ENCODE measurements around the gene APBB1IP.

The APBB1IP gene

GRCh38 chr10:26486304-26486703, 48.2 kb downstream of the APBB1IP start:
- no peak overlapping the region for H3K4me3 ChIP-seq (ENCODE audit: insufficient read depth, low read length, poor library complexity, severe bottlenecking)

GRCh38 chr10:26486990-26487850, 49.1 kb downstream of the APBB1IP start:
- no peak for TF ChIP-seq CTCF (IDR thresholded peaks at IDR 0.05; ENCODE audit: insufficient read depth, low read length, poor library complexity, severe bottlenecking)
- TF ChIP-seq EZH2phosphoT487 (conservative IDR thresholded peaks at IDR 0.05; ENCODE audit: low read length) = no peak
- Histone ChIP-seq H4K20me1 (ENCODE audit: low read depth, low read length) (no peaks in the 10 kb centered on the region), H3K9ac (ENCODE audit: low read length) (no peak overlapping the region), H3K36me3 (ENCODE audit: low read length) (peaks cover 4% of the 10 kb centered on the region; the same call in 1 of the 2 replicates), H2AFZ (ENCODE audit: low read depth, low read length, severe bottlenecking) (no peak overlapping the region), H3K9me2 (replicated peaks; ENCODE audit: insufficient read depth, low read length) (no peaks in the 10 kb centered on the region), H3K27me3 (ENCODE audit: low read length) (no peaks in the 10 kb centered on the region), H3K27ac (ENCODE audit: low read depth, low read length) (no peak overlapping the region), H3K9me3 (ENCODE audit: insufficient read depth, low read length) (no peaks in the 10 kb centered on the region), H3K79me2 (ENCODE audit: insufficient read depth, low read length) (peaks cover 97% of the 10 kb centered on the region), H3K4me2 (ENCODE audit: low read depth, low read length, poor library complexity, severe bottlenecking) (no peak overlapping the region), H3F3A (ENCODE audit: insufficient read depth) (peaks cover 3% of the 10 kb centered on the region), H3K4me3 (ENCODE audit: insufficient read depth, low read length, poor library complexity, severe bottlenecking) (no peak overlapping the region)

More at GRCh38 chr10:26486304-26486703, 48.2 kb downstream of the APBB1IP start:
- Histone ChIP-seq H3K79me2 (ENCODE audit: insufficient read depth, low read length) (peaks cover 97% of the 10 kb centered on the region), H3F3A (ENCODE audit: insufficient read depth) (peaks cover 12% of the 10 kb centered on the region), H3K9me3 (ENCODE audit: insufficient read depth, low read length) (no peaks in the 10 kb centered on the region), H3K9ac (ENCODE audit: low read length) (no peak overlapping the region), H3K9me2 (replicated peaks; ENCODE audit: insufficient read depth, low read length) (no peaks in the 10 kb centered on the region), H3K4me2 (ENCODE audit: low read depth, low read length, poor library complexity, severe bottlenecking) (no peak overlapping the region), H2AFZ (ENCODE audit: low read depth, low read length, severe bottlenecking) (no peak overlapping the region), H3K27ac (ENCODE audit: low read depth, low read length) (no peak overlapping the region), H3K27me3 (ENCODE audit: low read length) (no peaks in the 10 kb centered on the region), H4K20me1 (ENCODE audit: low read depth, low read length) (no peaks in the 10 kb centered on the region), H3K36me3 (ENCODE audit: low read length) (peaks cover 2% of the 10 kb centered on the region; the same call in 1 of the 2 replicates)
- TF ChIP-seq EZH2phosphoT487 (conservative IDR thresholded peaks at IDR 0.05; ENCODE audit: low read length) (no peak), CTCF (IDR thresholded peaks at IDR 0.05; ENCODE audit: insufficient read depth, low read length, poor library complexity, severe bottlenecking) (no peak)

GRCh38 chr10:26488344-26488743, 50.2 kb downstream of the APBB1IP start:
- no peak overlapping the region for H3K9ac ChIP-seq (ENCODE audit: low read length)
- no peak overlapping the region for H3K4me3 ChIP-seq (ENCODE audit: insufficient read depth, low read length, poor library complexity, severe bottlenecking)
- H3K4me2 ChIP-seq (ENCODE audit: low read depth, low read length, poor library complexity, severe bottlenecking) = no peak overlapping the region
- H3K36me3 ChIP-seq (ENCODE audit: low read length) = peaks cover 10% of the 10 kb centered on the region; the same call in 1 of the 2 replicates
- H3K9me2 ChIP-seq (replicated peaks; ENCODE audit: insufficient read depth, low read length) = no peaks in the 10 kb centered on the region
- no peaks in the 10 kb centered on the region for H3K27me3 ChIP-seq (ENCODE audit: low read length)
- H3F3A ChIP-seq (ENCODE audit: insufficient read depth) = no peaks in the 10 kb centered on the region; the same call in none of the 2 replicates
- no peak for TF ChIP-seq CTCF (IDR thresholded peaks at IDR 0.05; ENCODE audit: insufficient read depth, low read length, poor library complexity, severe bottlenecking)
- no peak for TF ChIP-seq EZH2phosphoT487 (conservative IDR thresholded peaks at IDR 0.05; ENCODE audit: low read length)
- H3K9me3 ChIP-seq (ENCODE audit: insufficient read depth, low read length) = no peaks in the 10 kb centered on the region
- no peaks in the 10 kb centered on the region for H4K20me1 ChIP-seq (ENCODE audit: low read depth, low read length)
- H2AFZ ChIP-seq (ENCODE audit: low read depth, low read length, severe bottlenecking) = no peak overlapping the region
- no peak overlapping the region for H3K27ac ChIP-seq (ENCODE audit: low read depth, low read length)
- H3K79me2 ChIP-seq (ENCODE audit: insufficient read depth, low read length) = peaks cover 86% of the 10 kb centered on the region
